Loucy (cell line): ENCODE results near the gene HABP4.

Experiments
- CTCF ChIP-seq: fragments of 200-600 bp; sonication (generic); conservative IDR thresholded peaks from 2 replicates; pipeline ENCODE4 v1.5.1; 2014; ENCODE audit warnings: mild to moderate bottlenecking, antibody characterized with exemption, low read length
- EZH2phosphoT487 ChIP-seq: fragments of 200-600 bp; IDR thresholded peaks from 2 replicates; pipeline ENCODE4 v1.6.1; 2018; ENCODE audit warnings: antibody characterized with exemption, mild to moderate bottlenecking, moderate library complexity, borderline replicate concordance

- TF ChIP-seq CTCF (no peak), EZH2phosphoT487 (no peak)
These were observed 40.6 kb downstream of the HABP4 start for GRCh38 chr9:96490534-96491078.
